ENCODE measurements around the gene LTBP2. TPM values are rescaled to one million over a fixed set of nuclear protein-coding genes. Genes with fewer than 3 reads are reported as not detected.

LTBP2 gene
- total RNA-seq, 2 donors from 2014 or later, result 0.25 to 0.84 TPM

- Mint-ChIP-seq H3K4me3 (no peak overlapping the region), H3K27me3 (ENCODE audit: low read depth) (no peaks in the 10 kb centered on the region), H3K36me3 (ENCODE audit: insufficient read depth in 2 of 2) (no peaks in the 10 kb centered on the region), H3K9me3 (no peaks in the 10 kb centered on the region), H3K4me1 (ENCODE audit: low read depth) (no peaks in the 10 kb centered on the region), H3K27ac (no peak overlapping the region)
- DNase-seq (no peak), ATAC-seq (replicated peaks in 1 of 2) (no peak)
Observed at GRCh38 chr14:74648601-74649000, 36.6 kb upstream of the LTBP2 start.

GRCh38 chr14:74647678-74648461 lies 35.8 kb upstream of the LTBP2 start:
- no peaks in the 10 kb centered on the region for H3K36me3 Mint-ChIP-seq (ENCODE audit: insufficient read depth in 2 of 2)
- H3K4me1 Mint-ChIP-seq (ENCODE audit: low read depth), result no peaks in the 10 kb centered on the region
- no peak overlapping the region for H3K4me3 Mint-ChIP-seq
- ATAC-seq (replicated peaks in 1 of 2) (peak in 1 of 2 donors; percentile 7), DNase-seq (no peak)
- H3K27me3 Mint-ChIP-seq (ENCODE audit: low read depth), result no peaks in the 10 kb centered on the region
- H3K9me3 Mint-ChIP-seq, result no peaks in the 10 kb centered on the region
- no peak overlapping the region for H3K27ac Mint-ChIP-seq

GRCh38 chr14:74647061-74647677 lies 35.1 kb upstream of the LTBP2 start:
- ATAC-seq (replicated peaks in 1 of 2) (peak in 1 of 2 donors; percentile 13), DNase-seq (no peak)
- Mint-ChIP-seq H3K9me3 (no peaks in the 10 kb centered on the region), H3K27me3 (ENCODE audit: low read depth) (no peaks in the 10 kb centered on the region), H3K36me3 (ENCODE audit: insufficient read depth in 2 of 2) (no peaks in the 10 kb centered on the region), H3K4me3 (no peak overlapping the region), H3K27ac (no peak overlapping the region), H3K4me1 (ENCODE audit: low read depth) (no peaks in the 10 kb centered on the region)

GRCh38 chr14:74645756-74646470 lies 33.9 kb upstream of the LTBP2 start:
- Mint-ChIP-seq H3K4me3 (no peak overlapping the region), H3K36me3 (ENCODE audit: insufficient read depth in 2 of 2) (no peaks in the 10 kb centered on the region), H3K27me3 (ENCODE audit: low read depth) (no peaks in the 10 kb centered on the region), H3K27ac (no peak overlapping the region), H3K4me1 (ENCODE audit: low read depth) (no peaks in the 10 kb centered on the region), H3K9me3 (no peaks in the 10 kb centered on the region)
- no peak for DNase-seq
- no peak for ATAC-seq (replicated peaks in 1 of 2)

GRCh38 chr14:74645244-74645643 lies 33.2 kb upstream of the LTBP2 start:
- Mint-ChIP-seq H3K27me3 (ENCODE audit: low read depth) (no peaks in the 10 kb centered on the region), H3K4me3 (no peak overlapping the region), H3K27ac (no peak overlapping the region), H3K36me3 (ENCODE audit: insufficient read depth in 2 of 2) (no peaks in the 10 kb centered on the region), H3K4me1 (ENCODE audit: low read depth) (no peaks in the 10 kb centered on the region), H3K9me3 (no peaks in the 10 kb centered on the region)
- no peak for DNase-seq
- no peak for ATAC-seq (replicated peaks in 1 of 2)

GRCh38 chr14:74641601-74642391 lies 29.8 kb upstream of the LTBP2 start:
- no peaks in the 10 kb centered on the region for H3K4me1 Mint-ChIP-seq (ENCODE audit: low read depth)
- H3K9me3 Mint-ChIP-seq, result no peaks in the 10 kb centered on the region
- ATAC-seq (replicated peaks in 1 of 2) (no peak), DNase-seq (no peak)
- no peak overlapping the region for H3K4me3 Mint-ChIP-seq
- peaks cover 3% of the 10 kb centered on the region for H3K27me3 Mint-ChIP-seq (ENCODE audit: low read depth)
- H3K36me3 Mint-ChIP-seq (ENCODE audit: insufficient read depth in 2 of 2), result no peaks in the 10 kb centered on the region
- no peak overlapping the region for H3K27ac Mint-ChIP-seq

- H3K36me3 Mint-ChIP-seq (ENCODE audit: insufficient read depth in 2 of 2), result no peaks in the 10 kb centered on the region
- DNase-seq (no peak), ATAC-seq (replicated peaks in 1 of 2) (no peak)
- no peak overlapping the region for H3K27ac Mint-ChIP-seq
- H3K4me3 Mint-ChIP-seq, result no peak overlapping the region
- no peaks in the 10 kb centered on the region for H3K9me3 Mint-ChIP-seq
- H3K4me1 Mint-ChIP-seq (ENCODE audit: low read depth), result no peaks in the 10 kb centered on the region
- H3K27me3 Mint-ChIP-seq (ENCODE audit: low read depth), result peaks cover 6% of the 10 kb centered on the region
Observed at GRCh38 chr14:74638966-74639365, 26.9 kb upstream of the LTBP2 start.

- Mint-ChIP-seq H3K4me3 (no peak overlapping the region), H3K4me1 (ENCODE audit: low read depth) (no peaks in the 10 kb centered on the region)
- no peak for ATAC-seq (replicated peaks in 1 of 2)
Observed at GRCh38 chr14:74638066-74638465, 26.0 kb upstream of the LTBP2 start.

GRCh38 chr14:74637178-74637550 lies 25.1 kb upstream of the LTBP2 start:
- Mint-ChIP-seq H3K27ac (no peak overlapping the region), H3K4me1 (ENCODE audit: low read depth) (no peaks in the 10 kb centered on the region), H3K4me3 (no peak overlapping the region), H3K27me3 (ENCODE audit: low read depth) (peaks cover 6% of the 10 kb centered on the region), H3K36me3 (ENCODE audit: insufficient read depth in 2 of 2) (no peaks in the 10 kb centered on the region), H3K9me3 (no peaks in the 10 kb centered on the region)
- DNase-seq (no peak), ATAC-seq (replicated peaks in 1 of 2) (no peak)

More at GRCh38 chr14:74638066-74638465, 26.0 kb upstream of the LTBP2 start:
- DNase-seq, result no peak
- Mint-ChIP-seq H3K27ac (no peak overlapping the region), H3K27me3 (ENCODE audit: low read depth) (peaks cover 6% of the 10 kb centered on the region), H3K9me3 (no peaks in the 10 kb centered on the region), H3K36me3 (ENCODE audit: insufficient read depth in 2 of 2) (no peaks in the 10 kb centered on the region)

GRCh38 chr14:74636424-74637177 lies 24.6 kb upstream of the LTBP2 start:
- no peak overlapping the region for H3K4me3 Mint-ChIP-seq
- ATAC-seq (replicated peaks in 1 of 2), result no peak
- H3K36me3 Mint-ChIP-seq (ENCODE audit: insufficient read depth in 2 of 2), result no peaks in the 10 kb centered on the region
- H3K9me3 Mint-ChIP-seq, result no peaks in the 10 kb centered on the region
- H3K27ac Mint-ChIP-seq, result no peak overlapping the region
- H3K4me1 Mint-ChIP-seq (ENCODE audit: low read depth), result no peaks in the 10 kb centered on the region
- peaks cover 6% of the 10 kb centered on the region for H3K27me3 Mint-ChIP-seq (ENCODE audit: low read depth)
- no peak for DNase-seq

- DNase-seq (no peak), ATAC-seq (replicated peaks in 1 of 2) (no peak)
- H3K9me3 Mint-ChIP-seq, result no peaks in the 10 kb centered on the region
- no peak overlapping the region for H3K27ac Mint-ChIP-seq
- no peaks in the 10 kb centered on the region for H3K4me1 Mint-ChIP-seq (ENCODE audit: low read depth)
- H3K27me3 Mint-ChIP-seq (ENCODE audit: low read depth), result peaks cover 6% of the 10 kb centered on the region
- no peaks in the 10 kb centered on the region for H3K36me3 Mint-ChIP-seq (ENCODE audit: insufficient read depth in 2 of 2)
- H3K4me3 Mint-ChIP-seq, result no peak overlapping the region
Observed at GRCh38 chr14:74635847-74636246, 23.8 kb upstream of the LTBP2 start.

GRCh38 chr14:74634964-74635363 lies 22.9 kb upstream of the LTBP2 start:
- Mint-ChIP-seq H3K9me3 (no peaks in the 10 kb centered on the region), H3K27ac (no peak overlapping the region), H3K27me3 (ENCODE audit: low read depth) (peaks cover 6% of the 10 kb centered on the region), H3K36me3 (ENCODE audit: insufficient read depth in 2 of 2) (no peaks in the 10 kb centered on the region), H3K4me3 (no peak overlapping the region), H3K4me1 (ENCODE audit: low read depth) (no peaks in the 10 kb centered on the region)
- ATAC-seq (replicated peaks in 1 of 2) (no peak), DNase-seq (no peak)

Measured in activated T-cell treated with anti-CD3 and anti-CD28 coated beads, Interleukin-2, amount 50 U/mL, for 72 hours (primary cell).